A204.1 (cell line): ENCODE data around the gene ERAP2.
"Not testable (repeated sequence)": the region's sequence is repeated elsewhere in the genome, so short reads cannot be mapped to it uniquely, and the experiment has no call there.

Experiments
- FAIRE-seq: peaks from 2 replicates; lab custom pipeline; 2012; peaks lifted over from hg19 to GRCh38; lab: Jason Lieb, UNC

The ERAP2 gene

DNA sequence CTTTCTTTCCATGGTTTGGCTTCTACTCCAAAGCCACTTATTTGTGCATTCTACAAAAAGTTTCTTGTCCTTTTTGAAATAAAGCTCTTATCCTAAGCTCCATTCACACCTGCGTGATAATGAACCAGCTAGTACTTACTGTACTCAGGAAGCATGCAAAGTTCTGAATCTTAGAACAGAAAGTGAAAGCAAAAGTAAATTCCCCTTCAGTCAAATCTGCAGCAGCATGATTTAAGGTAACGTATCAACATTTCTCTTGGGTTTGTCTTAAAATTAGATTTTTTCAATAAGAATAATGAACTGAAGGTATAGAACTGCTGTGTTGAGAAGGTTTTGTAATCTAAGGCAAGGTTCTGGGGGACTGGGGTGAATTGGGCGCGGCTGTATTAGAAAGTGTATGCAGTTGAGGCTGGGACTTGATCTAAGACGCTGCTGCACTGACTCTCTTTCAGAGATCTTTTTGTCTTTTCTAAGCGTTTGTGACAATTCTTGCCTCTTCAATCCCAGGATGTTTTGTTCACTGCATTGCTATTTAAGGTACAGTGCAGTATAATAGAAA is at the start of gene ERAP2:
TSS of gene ERAP2 (plus strand) at position 209 of the 559 bp plus-strand sequence. CDS start 3,186 bp downstream, outside the sequence.
- FAIRE-seq = no peak

DNA sequence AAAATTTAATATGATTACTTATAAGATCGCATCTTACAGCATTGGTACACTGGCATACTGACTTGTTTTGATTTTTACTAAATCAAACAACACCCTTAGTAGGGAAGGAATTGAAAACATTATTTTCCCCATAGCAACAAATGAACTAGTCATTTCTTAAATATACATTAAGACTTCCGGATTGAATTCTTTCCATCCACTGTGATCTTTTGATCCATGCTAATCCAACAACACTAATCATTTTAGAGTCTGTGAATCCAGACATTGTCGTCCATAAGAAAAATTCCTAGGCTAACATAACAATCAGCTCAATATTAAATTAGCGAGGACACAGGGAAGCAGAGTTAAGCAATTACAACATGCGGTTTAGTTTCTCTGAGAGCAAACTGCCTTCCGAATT is 47.0 kb upstream of the ERAP2 start:
- no peak for FAIRE-seq

- no peak for FAIRE-seq
These were observed 42.3 kb upstream of the ERAP2 start for GRCh38 chr5:96834016-96834415.

DNA sequence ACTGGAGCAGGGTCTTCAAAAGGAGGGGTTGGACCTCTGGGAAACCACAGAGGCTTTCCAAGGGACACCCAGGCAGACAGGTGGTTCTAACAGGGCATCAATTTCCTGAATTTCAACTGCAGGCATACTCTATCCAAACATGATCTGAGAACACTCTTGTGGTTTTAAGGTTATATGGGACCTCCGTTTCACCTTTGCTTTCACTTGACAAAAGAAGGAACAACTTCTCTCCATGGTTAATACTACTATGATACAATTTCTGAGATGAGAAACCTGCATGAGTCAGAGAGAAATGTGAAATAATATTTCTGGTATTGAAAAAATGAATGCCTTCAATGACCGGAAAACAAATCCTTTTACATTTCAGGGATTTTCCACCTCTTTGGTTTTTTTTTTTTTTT is 40.5 kb upstream of the ERAP2 start:
- no peak for FAIRE-seq

- no peak for FAIRE-seq
These were observed 39.5 kb upstream of the ERAP2 start for GRCh38 chr5:96836817-96837216.

GRCh38 chr5:96837303-96837702 is 39.0 kb upstream of the ERAP2 start:
- FAIRE-seq = no peak

DNA sequence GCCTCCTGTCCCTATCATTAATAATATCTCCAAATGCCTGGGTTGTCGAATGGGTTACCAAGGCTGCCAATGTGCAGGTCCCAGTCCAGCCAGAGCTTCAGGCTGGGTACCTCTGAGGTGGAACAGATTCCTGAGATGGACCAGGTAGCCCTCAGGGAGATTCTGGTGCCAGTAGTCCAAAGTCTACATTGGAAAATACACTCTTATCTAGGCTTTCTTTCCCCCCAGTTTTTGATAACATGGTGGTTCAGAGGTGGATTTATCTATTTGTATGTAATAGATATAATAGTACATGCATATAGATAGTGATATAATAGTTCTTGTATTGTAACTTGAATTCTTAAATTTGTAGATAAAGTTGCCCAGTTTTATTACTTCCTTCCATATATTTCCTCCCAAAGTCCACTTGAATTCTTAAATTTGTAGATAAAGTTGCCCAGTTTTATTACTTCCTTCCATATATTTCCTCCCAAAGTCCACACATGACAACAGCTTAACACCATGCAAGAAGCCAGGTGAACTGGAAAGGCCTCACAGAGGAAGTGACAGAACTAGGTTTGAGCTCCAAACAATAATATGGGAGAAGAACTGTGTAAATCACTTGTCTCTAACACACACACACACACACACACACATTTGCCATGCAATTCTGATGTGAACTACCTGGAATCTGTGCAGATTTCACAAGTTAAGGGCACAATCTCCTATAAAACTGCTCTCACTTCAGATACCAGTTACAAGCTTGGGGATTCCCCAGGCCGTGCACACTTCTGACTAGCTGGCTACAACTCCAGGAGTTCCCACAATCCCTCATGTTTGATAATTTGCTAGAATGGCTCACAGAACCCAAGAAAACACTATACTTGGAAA is 37.9 kb upstream of the ERAP2 start:
- FAIRE-seq = no peak

DNA sequence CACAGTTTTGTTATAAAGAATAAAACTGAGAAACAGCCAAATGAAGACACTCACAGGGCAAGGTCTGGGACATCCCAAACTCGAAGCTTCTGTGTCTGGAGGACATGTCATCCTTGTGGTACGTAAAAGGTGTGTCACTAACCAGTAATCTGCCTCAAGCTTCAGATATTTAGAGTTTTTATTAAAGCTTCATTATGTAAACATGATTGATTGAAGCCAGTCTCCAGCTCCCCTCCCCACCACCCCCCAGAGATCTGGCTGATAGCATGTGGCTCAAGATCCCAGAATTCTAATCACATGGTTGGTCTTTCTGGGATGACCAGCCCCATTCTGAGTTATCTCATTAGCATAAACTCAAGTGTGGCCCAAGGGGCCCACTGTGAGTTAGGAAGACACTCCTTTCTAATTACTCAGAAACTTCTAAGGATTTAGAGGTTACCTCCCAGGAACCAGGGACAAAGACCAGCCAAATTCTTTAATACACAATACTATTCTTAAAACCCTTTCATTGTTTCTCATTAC is 37.2 kb upstream of the ERAP2 start:
- no peak for FAIRE-seq

DNA sequence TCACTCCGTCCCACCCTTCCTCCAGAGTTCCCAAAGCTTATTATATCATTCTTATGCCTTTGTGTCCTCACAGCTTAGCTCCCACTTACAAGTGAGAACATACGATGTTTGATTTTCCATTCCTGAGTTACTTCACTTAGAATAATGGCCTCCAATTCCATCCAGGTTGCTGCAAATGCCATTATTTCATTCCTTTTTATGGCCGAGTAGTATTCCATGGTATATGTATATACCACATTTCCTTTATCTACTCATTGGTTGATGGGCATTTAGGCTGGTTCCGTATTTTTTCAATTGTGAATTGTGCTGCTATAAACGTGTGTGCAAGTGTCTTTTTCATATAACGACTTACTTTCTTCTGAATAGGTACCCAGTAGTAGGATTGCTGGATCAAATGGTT is 34.4 kb upstream of the ERAP2 start:
- FAIRE-seq = not testable (repeated sequence)

GRCh38 chr5:96843140-96843539 is 33.2 kb upstream of the ERAP2 start:
- FAIRE-seq = no peak

DNA sequence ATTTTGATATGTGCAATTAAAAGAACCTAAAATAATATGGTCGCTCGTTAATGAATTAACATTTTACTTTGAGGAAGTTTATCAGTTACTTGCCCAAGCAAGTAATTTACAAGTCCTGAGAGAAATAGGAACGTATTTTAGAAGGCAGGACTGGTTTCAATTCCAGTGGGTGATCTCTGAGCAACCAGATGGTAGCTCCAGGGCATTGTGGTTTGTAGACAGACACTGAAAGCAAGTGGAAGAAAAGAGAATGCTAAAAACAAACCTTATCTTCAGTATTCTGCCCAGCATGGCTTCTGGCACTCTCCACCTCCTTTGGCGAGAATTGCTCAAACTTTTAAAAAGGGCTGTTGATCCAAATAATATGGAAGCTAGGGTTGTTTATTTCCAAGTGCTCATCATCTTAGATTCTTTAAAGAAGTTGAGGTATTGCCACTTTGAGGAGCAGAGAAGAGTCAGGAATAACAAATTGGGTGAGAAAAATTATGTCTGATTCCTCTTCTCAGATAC is 31.8 kb upstream of the ERAP2 start:
- no peak for FAIRE-seq

GRCh38 chr5:96851312-96852062 is 24.8 kb upstream of the ERAP2 start:
- no peak for FAIRE-seq

GRCh38 chr5:96852759-96853158 is 23.5 kb upstream of the ERAP2 start:
- no peak for FAIRE-seq

GRCh38 chr5:96854067-96854466 is 22.2 kb upstream of the ERAP2 start:
- FAIRE-seq = no peak

DNA sequence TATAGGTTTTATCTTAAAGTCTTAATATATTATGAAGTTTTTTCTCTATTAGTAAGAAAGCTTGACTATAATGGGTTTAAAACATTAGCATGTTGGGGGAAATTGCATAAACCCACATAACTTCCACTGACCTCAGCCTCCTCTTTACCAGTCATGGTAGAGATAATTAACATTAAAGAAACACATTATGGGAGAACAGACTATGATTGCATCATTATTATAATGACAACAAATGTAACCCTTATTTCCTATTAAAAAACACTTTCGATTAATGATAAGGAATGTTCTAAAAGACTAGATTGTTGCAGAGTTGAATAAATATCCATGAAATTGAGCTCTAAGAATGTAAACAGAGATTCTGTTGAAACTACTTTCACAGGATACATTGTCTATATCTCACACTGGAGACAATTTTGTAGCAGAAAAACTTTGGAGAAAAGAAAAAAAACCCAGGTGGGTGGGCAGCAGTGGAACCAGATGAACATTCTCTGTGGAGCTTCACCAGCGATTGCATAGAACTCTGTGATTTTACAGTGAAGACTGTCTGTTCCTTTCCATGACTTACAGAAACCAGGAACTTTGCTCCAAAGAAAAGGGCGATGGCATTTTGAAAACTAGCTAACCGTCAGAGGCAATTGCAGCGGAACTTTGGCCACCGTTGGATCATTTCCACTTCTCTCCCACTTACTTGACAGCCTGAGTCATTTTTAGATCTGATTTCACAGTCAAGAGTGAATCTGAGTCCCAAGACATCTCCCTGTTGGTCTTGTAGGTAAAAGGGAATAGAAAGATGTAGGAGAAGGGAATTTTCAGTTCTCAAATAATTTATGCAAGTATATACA is 21.0 kb upstream of the ERAP2 start:
- FAIRE-seq = no peak

GRCh38 chr5:96856371-96856770 is 19.9 kb upstream of the ERAP2 start:
- no peak for FAIRE-seq

GRCh38 chr5:96857454-96857853 is 18.8 kb upstream of the ERAP2 start:
- no peak for FAIRE-seq

- no peak for FAIRE-seq
These were observed 18.4 kb upstream of the ERAP2 start for GRCh38 chr5:96857924-96858323.

- no peak for FAIRE-seq
These were observed 16.9 kb upstream of the ERAP2 start for GRCh38 chr5:96859375-96859774.

- no peak for FAIRE-seq
These were observed 15.2 kb upstream of the ERAP2 start for GRCh38 chr5:96861076-96861475.

DNA sequence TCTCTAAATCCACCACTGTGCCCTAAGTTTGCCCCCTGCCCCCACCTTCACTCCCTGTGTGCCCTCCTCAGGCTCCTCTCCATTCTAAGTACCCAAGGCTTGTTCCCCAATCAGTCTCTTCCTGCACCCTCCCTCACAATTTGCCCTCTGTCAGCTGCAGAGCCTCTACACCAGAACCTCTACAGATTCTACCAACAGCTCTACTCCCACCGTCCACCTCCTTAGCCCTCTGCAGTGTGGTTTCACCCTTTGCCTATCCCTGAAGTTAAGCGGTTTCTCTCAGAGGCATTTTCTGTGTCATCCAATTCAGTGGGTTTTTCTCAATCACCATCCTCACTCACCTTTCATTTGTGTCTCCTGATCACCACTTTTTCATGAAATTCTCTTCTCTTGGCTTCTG is 13.2 kb upstream of the ERAP2 start:
- FAIRE-seq = no peak
